Measurements from ENCODE around the gene NR2C2.

Gene NR2C2

DNA sequence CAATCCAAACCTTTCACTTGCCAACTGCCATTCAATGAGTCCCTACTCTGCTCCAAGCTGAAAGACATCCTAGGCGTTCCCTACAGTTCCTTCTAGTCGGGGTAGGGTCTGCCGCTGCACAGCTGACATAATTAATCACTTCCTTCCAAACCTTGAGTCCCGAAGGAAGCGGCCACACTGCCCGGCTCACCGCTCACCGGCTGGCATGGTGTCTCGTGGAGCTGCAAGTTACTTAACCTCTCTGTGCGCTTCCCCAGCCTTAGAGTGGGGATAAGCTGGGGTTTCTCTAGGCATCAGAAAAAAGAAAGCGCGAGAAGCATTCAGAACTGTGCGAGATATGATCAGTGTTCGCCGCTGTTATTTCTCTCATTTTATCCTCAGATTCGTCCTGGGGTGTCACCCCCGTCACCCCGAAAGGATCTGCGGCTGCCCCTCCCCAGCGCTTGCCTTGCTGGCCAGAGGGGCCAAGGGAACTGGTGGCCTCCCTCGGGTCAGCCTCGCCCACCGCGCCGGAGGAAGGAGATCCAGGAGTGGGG is 117.0 kb downstream of the NR2C2 start:
- DNase-seq (ENCODE audit: low read depth), result no peak

DNA sequence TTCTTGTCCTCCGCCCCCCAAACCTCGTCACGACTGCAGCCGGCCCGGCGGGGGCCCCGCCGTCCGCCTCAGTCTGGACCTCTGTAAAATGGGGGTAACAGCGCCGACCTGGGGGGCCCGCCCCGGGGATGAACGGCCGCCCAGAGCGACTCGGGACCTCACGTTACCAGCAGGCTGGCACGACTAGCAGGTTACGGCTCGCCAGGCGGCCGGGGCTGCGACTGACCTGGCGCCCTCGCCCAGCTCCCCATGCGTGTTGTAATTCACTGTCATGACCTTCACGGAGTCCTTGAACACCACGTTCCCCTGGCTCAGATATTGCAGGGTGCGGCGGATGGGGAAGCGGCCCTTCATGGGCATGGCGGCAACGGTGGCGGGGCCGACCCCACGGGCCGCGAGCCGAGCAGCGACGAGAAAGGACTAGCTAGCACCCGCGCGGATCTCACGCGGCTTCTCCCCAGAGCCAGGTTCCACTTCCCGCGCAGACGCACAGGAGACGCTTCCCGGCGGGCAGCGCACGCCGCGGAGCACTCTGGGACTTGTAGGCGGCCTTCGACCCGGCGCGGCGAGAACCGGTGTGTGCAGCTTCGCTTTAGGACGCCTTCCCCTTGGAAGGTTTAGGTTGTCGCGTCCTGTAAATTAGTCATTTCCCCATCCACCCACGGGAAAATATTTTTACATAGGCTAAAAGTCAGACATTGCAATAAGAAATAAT is 117.6 kb downstream of the NR2C2 start, which contains the start of gene MRPS25:
Gene MRPS25 (minus strand): TSS at position 481 of the 715 bp plus-strand sequence. CDS start 121 bp downstream, at position 360.
- peak; percentile 81 for DNase-seq (ENCODE audit: low read depth)

DNA sequence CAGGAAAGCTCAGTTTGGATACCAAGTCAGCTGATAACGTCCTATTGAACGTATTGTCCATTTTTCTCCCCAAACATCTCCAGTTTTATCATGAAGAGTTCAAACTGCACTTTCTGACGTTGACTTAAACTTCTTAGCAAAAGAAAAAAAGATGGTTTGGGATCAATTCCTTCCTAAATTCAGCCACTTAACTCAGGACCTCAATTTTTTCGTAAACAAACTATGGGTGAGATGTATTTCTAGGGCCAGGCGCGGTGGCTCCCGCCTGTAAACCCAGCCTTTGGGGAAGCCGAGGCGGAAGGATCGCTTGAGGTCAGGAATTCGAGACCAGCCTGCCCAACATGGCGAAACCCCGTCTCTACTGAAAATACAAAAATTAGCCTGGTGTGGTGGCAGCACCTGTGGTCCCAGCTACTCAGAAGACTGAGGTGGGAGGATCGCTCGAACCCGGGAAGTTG is 118.2 kb downstream of the NR2C2 start:
- no peak for DNase-seq (ENCODE audit: low read depth)

DNA sequence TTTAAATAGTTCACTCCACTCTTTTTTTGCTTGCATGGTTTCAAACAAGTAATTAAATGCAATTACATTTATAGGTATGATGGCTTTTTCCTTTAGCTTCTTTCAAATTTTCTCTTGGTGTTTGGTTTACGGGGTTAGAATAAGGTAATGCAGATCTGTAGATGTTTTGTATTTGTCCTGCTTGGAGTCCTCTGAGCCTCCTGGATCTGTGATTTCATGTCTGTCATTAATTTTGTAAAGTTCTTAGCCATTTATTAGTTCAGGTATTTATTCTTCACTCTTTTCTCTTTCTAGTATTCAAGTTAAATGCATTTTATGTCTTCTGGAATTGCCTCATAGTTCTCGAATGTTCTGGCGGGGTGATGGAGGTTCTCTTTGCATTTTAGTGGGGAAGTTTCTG is 119.1 kb downstream of the NR2C2 start:
- DNase-seq (ENCODE audit: low read depth), result no peak

DNA sequence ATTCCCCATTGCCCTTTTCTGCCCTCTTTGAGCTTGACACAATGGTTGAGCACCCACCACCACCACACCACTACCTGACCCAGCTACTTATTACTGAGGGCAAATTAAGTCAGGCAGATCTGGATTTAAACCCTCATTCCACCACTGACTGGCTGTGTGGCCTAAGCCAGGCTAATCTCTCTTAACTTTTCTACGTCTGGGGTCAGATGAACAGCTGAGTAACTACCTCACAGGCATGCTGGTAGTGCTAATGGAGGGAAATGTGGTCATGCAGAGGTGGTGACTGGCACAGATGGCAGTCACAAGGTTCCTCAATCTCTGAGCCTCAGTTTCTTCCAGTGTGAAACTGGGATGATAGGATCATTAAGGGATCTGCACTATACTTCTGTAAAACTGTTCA is 122.1 kb downstream of the NR2C2 start:
- DNase-seq (ENCODE audit: low read depth), result no peak

DNA sequence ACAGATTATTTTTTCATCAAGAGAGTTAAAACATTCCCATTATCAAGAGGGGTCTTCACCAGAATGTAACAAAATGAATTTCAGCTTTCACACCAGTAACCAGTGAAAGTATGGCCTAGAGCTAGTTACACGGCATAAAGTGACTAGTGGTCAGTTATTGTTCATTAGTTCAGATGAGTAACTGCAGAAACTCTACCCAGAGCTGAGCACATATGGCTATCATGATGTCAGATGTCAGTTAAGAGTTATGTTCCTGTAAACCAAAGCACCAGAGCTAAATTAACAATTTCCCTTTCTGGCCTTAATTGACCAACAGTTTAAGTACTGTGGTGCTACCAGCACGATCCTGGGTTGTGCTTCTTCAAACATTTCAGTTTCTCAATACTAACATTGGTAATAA is 124.3 kb downstream of the NR2C2 start:
- no peak for DNase-seq (ENCODE audit: low read depth)

DNA sequence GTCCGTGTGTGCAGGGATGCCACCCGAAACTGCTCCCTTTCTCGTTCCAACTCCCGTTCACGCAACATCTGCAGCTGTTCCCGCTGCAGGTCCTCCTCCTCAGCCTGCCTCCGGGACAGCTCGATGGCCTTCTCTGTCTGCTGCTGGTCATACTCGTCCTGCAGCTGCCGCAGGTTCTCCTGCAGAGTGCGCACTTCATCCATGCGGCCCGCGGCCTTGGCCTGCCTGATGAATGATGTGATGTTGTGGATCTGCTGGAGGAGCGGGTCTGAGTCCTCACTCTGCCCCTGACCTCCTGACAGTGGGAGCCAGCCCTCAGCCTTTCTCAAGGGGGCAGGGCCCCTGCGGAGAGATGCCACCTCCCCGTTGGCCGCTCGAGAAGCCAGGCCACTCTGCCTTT is 127.1 kb downstream of the NR2C2 start:
- DNase-seq (ENCODE audit: low read depth), result no peak

DNA sequence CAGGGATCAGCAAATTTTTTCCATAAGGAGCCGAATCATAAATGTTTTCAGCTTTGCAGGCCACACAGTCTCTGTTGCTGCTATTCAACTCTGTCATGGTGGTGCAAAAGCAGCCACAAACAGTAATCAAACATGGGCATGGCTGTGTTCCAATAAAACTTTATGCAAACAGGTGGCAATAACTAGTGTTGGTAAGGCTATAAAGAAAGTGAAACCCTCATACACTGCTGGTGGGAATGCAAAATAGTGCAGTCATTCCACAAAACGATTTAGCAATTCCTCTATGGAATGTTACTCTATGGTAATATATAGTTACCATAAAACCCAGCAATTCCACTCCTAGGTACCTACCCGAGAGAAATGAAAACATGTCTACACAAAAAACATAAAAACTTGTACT is 131.7 kb downstream of the NR2C2 start:
- no peak for DNase-seq (ENCODE audit: low read depth)

DNA sequence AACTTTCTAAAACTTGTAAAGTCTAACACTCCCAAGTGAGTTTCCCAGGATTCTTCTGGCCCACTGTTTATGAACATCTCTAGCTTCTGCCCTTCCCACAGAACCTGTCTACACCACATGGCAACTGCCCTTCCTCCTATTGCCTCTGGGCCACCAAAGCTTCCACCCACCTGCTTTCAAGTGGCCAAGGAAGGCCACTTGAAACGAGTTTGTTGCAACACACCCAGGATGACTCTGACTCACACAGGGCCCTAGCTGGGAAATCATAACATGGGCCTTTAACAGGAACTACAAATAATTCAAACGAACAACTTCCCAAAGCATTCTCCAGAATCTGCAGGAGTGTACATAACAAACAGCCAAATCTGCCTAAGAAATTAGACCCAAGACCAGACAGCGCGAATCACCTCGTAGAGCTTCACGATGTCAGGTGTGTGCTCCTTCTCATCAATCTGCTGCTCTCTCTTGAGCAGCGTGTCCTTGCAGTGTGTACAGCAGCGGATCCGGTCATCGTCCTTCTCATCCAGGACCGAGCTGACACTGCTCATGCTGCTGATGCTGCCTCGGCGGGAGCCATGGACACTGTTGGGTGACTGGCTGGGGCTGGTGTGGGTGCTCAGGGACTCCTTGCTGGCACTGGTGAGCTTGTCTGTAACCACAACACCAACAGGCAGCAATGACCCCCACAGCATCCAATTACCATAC is 134.7 kb downstream of the NR2C2 start:
- no peak for DNase-seq (ENCODE audit: low read depth)

DNA sequence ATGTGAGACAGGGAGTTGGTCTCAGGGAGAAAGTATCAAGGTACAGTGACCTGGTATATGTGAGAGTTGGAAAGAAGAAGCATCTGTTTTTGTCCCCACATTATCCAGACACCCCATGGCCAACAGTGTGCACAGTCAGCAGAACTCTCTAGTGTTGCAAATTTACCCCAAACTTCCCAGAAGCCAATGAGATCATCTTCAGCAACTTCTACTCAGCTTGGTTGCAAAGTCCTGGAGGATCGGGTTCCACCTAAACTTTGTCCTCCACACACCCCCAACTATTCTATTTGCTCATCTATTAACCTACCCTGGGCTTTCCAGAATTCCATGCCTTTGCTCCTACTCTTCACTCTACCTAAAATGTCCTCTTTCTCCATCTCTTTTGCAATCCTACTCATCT is 135.9 kb downstream of the NR2C2 start:
- DNase-seq (ENCODE audit: low read depth), result no peak

DNA sequence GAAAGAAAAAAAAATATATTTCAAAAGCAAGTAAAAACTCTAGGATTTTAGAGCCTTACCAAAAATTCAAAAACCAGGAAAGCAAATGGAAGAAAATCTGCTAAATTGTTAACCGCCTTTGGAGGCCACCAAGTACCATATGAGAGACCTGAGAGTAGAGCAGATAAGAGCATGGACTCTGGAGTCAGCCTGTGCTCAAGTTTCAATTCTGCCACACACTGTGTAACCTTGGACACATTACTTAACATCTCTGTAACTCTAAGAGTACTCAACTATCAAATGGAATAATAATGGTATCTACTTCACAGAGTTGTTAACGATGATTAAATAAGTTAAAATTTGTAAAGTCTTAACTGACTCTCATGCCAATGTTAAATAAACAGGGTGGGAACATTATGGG is 138.9 kb downstream of the NR2C2 start:
- DNase-seq (ENCODE audit: low read depth), result no peak

DNA sequence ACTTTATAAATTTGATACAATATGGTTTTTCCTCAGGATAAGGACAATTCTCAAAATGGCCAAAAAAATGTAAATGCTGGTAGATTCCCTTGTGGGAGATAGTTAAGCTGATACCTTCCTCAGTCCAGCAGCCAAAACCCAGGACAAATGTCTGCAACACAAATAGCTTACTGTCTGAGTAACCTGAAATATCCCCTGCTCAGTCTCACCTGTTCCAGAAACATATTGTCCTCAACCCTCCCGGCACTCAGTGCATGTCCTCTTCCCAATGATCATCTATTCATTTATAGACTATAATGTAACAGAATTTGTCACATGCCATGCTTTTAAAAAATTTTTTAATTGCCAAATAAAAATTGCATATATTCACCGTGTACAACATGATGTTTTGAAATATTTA is 139.3 kb downstream of the NR2C2 start:
- no peak for DNase-seq (ENCODE audit: low read depth)

DNA sequence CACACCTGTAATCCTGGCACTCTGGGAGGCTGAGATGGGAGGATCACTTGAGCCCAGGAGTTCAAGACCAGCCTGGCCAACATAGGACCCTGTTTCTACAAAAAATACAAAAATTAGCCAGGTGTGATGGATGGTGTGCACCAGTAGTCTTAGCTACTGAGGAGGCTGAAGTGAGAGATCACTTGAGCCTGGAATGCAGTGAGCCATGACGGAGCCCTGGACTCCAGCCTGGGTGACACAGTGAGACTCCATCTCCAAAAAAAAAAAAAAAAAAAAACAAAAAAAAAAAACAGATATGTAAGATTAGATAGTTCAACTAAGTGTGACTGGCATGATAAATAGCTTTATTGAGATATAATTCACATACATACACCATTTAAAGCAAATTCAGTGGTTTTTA is 141.8 kb downstream of the NR2C2 start:
- no peak for DNase-seq (ENCODE audit: low read depth)

DNA sequence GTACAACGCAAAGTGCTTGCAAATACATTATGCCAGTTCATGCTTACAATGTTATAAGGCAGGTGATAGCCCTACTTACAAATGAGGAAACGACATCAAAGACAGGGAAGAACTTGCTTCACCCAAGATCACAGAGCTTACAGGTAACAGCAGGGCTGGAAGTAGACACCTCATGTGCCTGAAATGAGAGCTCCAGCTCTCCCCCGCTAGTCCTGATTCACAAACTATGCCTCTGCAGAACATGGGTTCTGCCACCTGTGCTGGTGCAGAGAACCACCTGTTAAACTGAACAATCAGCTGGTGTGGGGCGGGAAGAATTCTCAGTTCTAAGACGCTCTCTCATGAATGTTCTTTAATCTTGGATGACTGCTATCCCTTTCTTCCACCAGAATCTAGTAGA is 144.2 kb downstream of the NR2C2 start:
- no peak for DNase-seq (ENCODE audit: low read depth)

DNA sequence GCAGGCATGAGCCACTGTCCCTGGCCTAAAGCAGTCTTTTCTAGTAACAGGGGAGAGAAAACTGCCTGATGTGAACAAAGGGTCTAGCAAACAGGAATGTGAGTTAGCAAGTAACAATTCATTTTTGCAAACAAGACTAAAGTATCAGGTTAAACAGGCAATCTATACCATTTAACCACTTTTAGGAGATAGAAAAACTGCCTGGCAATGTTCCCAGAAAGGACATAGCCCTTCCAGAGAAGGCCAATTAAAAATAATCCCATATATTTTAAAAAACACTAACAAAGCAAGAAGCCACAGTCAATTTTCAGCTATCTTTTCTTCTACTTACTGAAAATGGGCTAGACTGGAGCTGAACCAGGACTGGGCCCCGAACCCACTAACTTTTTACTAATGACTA is 145.3 kb downstream of the NR2C2 start:
- DNase-seq (ENCODE audit: low read depth), result no peak

DNA sequence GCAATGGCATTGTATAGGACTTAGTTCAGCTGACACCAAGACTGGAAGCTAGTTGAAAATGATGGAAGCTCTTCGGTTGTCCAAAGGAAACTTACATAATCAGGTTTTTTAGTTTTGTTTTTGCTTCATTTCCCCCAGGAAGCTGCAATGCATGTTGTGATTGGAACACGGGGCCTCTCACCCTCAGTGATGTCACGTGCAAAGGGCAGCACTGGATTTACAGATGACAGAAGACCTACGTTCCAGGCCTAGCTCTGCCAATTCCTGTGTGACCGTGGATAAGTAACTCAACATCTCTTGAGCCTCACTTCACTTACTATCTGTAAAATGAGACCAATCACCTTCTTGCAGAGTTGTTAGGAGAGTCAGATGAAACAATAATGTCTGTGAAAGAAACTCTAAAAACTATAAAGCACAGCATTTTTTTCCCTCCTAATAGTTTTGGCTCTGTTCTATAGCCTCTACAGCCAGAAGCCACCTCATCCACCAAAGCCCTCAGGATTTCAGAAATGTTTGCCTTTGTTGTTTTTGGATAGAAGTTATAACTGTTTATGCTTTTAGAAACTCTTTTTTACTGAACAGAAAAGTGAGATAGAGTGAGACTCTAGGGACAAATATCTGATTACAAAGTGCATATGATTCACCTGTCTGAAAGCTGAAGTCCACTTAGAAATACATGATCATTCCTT is 146.9 kb downstream of the NR2C2 start:
- no peak for DNase-seq (ENCODE audit: low read depth)

DNA sequence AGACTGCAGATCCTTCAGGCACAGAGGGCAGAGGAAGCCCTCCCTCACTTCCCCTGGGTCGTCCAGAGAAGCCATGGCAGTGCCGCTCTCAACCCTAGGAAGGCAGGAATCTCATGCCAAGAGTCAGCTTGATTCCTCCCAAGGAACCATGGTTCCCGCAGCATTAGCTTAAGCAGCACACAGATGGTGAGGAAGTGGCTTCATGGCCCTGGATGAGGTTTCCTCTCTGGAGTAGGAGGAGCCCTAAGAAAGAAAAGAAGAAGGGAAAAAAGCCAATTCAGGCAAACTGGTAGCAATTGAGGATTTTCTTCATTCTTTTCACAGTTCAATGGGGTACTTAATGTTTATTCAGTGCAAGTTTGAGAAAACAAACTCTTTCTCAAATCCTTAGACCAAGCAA is 148.7 kb downstream of the NR2C2 start:
- no peak for DNase-seq (ENCODE audit: low read depth)

DNA sequence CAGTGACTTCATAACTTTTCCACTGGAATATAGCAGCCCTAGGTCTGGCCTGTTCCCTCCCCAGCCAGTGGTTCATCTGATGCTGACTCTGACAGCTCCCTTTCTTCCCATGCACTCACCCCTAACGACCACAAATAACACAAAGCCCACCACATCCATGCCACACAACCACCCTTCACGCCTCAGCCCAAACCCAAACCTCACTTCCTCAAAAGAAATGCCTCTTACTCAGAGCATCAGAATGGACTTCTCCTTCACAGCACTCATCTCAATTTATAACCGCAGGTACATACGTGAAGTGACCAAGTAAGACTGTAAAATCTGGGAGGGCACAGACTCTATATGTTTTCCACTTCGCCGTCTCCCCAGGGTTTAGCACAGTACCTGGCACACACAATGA is 150.5 kb downstream of the NR2C2 start:
- DNase-seq (ENCODE audit: low read depth), result no peak

Data from non-pigmented ciliary epithelial cell (primary cell).